Measurements from ENCODE around the gene OBSCN.

- TF ChIP-seq POLR2A (IDR thresholded peaks at IDR 0.05), result no peak
- TF ChIP-seq, protein P1, sequence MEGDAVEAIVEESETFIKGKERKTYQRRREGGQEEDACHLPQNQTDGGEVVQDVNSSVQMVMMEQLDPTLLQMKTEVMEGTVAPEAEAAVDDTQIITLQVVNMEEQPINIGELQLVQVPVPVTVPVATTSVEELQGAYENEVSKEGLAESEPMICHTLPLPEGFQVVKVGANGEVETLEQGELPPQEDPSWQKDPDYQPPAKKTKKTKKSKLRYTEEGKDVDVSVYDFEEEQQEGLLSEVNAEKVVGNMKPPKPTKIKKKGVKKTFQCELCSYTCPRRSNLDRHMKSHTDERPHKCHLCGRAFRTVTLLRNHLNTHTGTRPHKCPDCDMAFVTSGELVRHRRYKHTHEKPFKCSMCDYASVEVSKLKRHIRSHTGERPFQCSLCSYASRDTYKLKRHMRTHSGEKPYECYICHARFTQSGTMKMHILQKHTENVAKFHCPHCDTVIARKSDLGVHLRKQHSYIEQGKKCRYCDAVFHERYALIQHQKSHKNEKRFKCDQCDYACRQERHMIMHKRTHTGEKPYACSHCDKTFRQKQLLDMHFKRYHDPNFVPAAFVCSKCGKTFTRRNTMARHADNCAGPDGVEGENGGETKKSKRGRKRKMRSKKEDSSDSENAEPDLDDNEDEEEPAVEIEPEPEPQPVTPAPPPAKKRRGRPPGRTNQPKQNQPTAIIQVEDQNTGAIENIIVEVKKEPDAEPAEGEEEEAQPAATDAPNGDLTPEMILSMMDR (IDR thresholded peaks at IDR 0.05), result no peak
Observed at GRCh38 chr1:228210076-228210651, 2.3 kb downstream of the OBSCN start.

Measured in adrenal gland (tissue), 5 donors.